HEK293T (cell line): Measurements from ENCODE around the gene RPS6KB1.
A peak's percentile ranks its signal among the peaks of the same experiment; 100 is the strongest.

ENCODE experiments used
- CTCF ChIA-PET: fragments of 350-600 bp; formaldehyde crosslinking; extraction: SDS; loops from one replicate; lab custom pipeline; 2021; ENCODE audit warnings: antibody characterized with exemption, inconsistent platforms; lab: Yijun Ruan, JAX
- POLR2A ChIA-PET: fragments of 350-600 bp; formaldehyde crosslinking; extraction: SDS; loops from one replicate; lab custom pipeline; 2020; ENCODE audit warnings: antibody characterized with exemption, inconsistent platforms; lab: Yijun Ruan, JAX
- DNase-seq: peaks from one replicate; pipeline ENCODE4 v3.0.0; 2012; ENCODE audit warnings: mixed read lengths; ENCODE audit errors: extremely low spot score
- ARNT ChIP-seq: fragments of 450-650 bp; IDR thresholded peaks from 2 replicates; pipeline ENCODE4 v1.6.1; 2017; ENCODE audit warnings: mild to moderate bottlenecking
- BHLHE40 ChIP-seq: fragments of 450-650 bp; IDR thresholded peaks from 2 replicates; pipeline ENCODE4 v1.6.1; 2016; ENCODE audit warnings: mild to moderate bottlenecking, moderate library complexity, borderline replicate concordance
- CTBP1 ChIP-seq: fragments of 450-650 bp; IDR thresholded peaks from 2 replicates; pipeline ENCODE4 v1.6.1; 2016; ENCODE audit warnings: borderline replicate concordance
- ELF4 ChIP-seq: fragments of 450-650 bp; IDR thresholded peaks from 2 replicates; pipeline ENCODE4 v1.6.1; 2017; ENCODE audit warnings: antibody characterized with exemption
- FOXA1 ChIP-seq: fragments of 450-650 bp; IDR thresholded peaks from 2 replicates; pipeline ENCODE4 v1.6.1; 2016; ENCODE audit warnings: mild to moderate bottlenecking
- FOXK2 ChIP-seq: fragments of 450-650 bp; IDR thresholded peaks from 2 replicates; pipeline ENCODE4 v1.6.1; 2016; ENCODE audit warnings: mild to moderate bottlenecking
- FOXM1 ChIP-seq: fragments of 450-650 bp; IDR thresholded peaks from 2 replicates; pipeline ENCODE4 v1.6.1; 2017; ENCODE audit warnings: mild to moderate bottlenecking, borderline replicate concordance
- HDGF ChIP-seq: fragments of 450-650 bp; IDR thresholded peaks from 2 replicates; pipeline ENCODE4 v1.6.1; 2017; ENCODE audit warnings: antibody characterized with exemption, borderline replicate concordance
- L3MBTL2 ChIP-seq: fragments of 450-650 bp; conservative IDR thresholded peaks from 2 replicates; pipeline ENCODE4 v1.6.1; 2016; ENCODE audit warnings: mild to moderate bottlenecking
- LEF1 ChIP-seq: fragments of 450-650 bp; IDR thresholded peaks from 2 replicates; pipeline ENCODE4 v1.6.1; 2017; ENCODE audit warnings: mild to moderate bottlenecking, borderline replicate concordance
- NFRKB ChIP-seq: fragments of 450-650 bp; IDR thresholded peaks from 2 replicates; pipeline ENCODE4 v1.6.1; 2016; ENCODE audit warnings: mild to moderate bottlenecking, moderate library complexity
- PKNOX1 ChIP-seq: fragments of 450-650 bp; IDR thresholded peaks from 2 replicates; pipeline ENCODE4 v1.6.1; 2016
- SP1 ChIP-seq: fragments of 450-650 bp; IDR thresholded peaks from 2 replicates; pipeline ENCODE4 v1.6.1; 2017
- SUZ12 ChIP-seq: fragments of 450-650 bp; IDR thresholded peaks from 2 replicates; pipeline ENCODE4 v1.6.1; 2016; ENCODE audit warnings: mild to moderate bottlenecking
- TARDBP ChIP-seq: fragments of 450-650 bp; IDR thresholded peaks from 2 replicates; pipeline ENCODE4 v1.6.1; 2016
- ZNF384 ChIP-seq: fragments of 450-650 bp; IDR thresholded peaks from 2 replicates; pipeline ENCODE4 v1.6.1; 2016

Gene RPS6KB1

DNA sequence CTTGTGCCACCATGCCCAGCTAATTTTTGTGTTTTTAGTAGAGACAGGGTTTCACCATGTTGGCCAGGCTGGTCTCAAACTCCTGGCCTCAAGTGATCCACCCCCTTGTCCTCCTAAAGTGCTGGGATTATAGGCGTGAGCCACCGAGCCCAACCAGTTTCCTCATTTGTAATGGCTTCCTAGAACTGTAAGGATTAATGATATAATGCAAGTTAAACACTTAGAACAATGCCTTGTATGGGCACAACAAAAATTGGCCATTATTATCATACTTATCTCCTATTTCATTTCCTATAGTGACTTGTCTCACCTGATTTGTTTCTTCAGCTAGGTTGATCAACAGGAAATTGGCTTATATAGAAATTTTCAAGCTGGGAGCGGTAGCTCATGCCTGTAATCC lies 14.3 kb upstream of the RPS6KB1 start:
- CTCF ChIA-PET, result no interaction called here
- DNase-seq, result no peak
- no peak for TF ChIP-seq SUZ12
- TF ChIP-seq BHLHE40, result no peak
- no peak for TF ChIP-seq FOXM1
- TF ChIP-seq HDGF, result no peak
- no peak for TF ChIP-seq SP1
- TF ChIP-seq CTBP1, result no peak
- TF ChIP-seq LEF1, result no peak
- no peak for TF ChIP-seq FOXK2
- TF ChIP-seq PKNOX1, result no peak
- POLR2A ChIA-PET, result no interaction called here

GRCh38 chr17:59884861-59885260 lies 8.1 kb upstream of the RPS6KB1 start:
- CTCF ChIA-PET, result no interaction called here

GRCh38 chr17:59888145-59888750 lies 4.7 kb upstream of the RPS6KB1 start:
- ChIA-PET CTCF (no interaction called here), POLR2A (no interaction called here)
- TF ChIP-seq LEF1 (no peak), FOXA1 (no peak), BHLHE40 (no peak), FOXK2 (no peak), ZNF384 (no peak), TARDBP (no peak), SP1 (no peak), FOXM1 (no peak), L3MBTL2 (no peak), ARNT (no peak), ELF4 (no peak), NFRKB (no peak), HDGF (no peak), PKNOX1 (no peak)
- DNase-seq, result no peak

More at GRCh38 chr17:59884861-59885260, 8.1 kb upstream of the RPS6KB1 start:
- POLR2A ChIA-PET, result no interaction called here
- no peak for TF ChIP-seq NFRKB
- TF ChIP-seq ELF4, result no peak
- no peak for TF ChIP-seq SUZ12
- TF ChIP-seq PKNOX1, result no peak
- TF ChIP-seq CTBP1, result no peak
- no peak for TF ChIP-seq FOXA1
- no peak for TF ChIP-seq BHLHE40
- TF ChIP-seq FOXK2, result no peak
- no peak for TF ChIP-seq SP1
- no peak for TF ChIP-seq FOXM1
- TF ChIP-seq TARDBP, result no peak
- no peak for TF ChIP-seq LEF1
- no peak for TF ChIP-seq L3MBTL2
- no peak for DNase-seq

- POLR2A ChIA-PET, result no interaction called here
- TF ChIP-seq TARDBP, result no peak
- no peak for TF ChIP-seq L3MBTL2
- no peak for TF ChIP-seq FOXA1
- TF ChIP-seq SP1, result no peak
- no peak for TF ChIP-seq BHLHE40
- TF ChIP-seq FOXK2, result no peak
- no peak for TF ChIP-seq NFRKB
- TF ChIP-seq CTBP1, result no peak
- TF ChIP-seq ELF4, result no peak
- no peak for TF ChIP-seq ZNF384
- no peak for TF ChIP-seq PKNOX1
- CTCF ChIA-PET, result no interaction called here
- no peak for DNase-seq
Observed at GRCh38 chr17:59890720-59891119, 2.2 kb upstream of the RPS6KB1 start.

GRCh38 chr17:59892251-59892923 lies 534 bp upstream of the RPS6KB1 start:
- DNase-seq, result peak; percentile 18
- TF ChIP-seq BHLHE40, result no peak
- no peak for TF ChIP-seq NFRKB
- peak; percentile 41 for TF ChIP-seq PKNOX1
- TF ChIP-seq LEF1, result no peak
- TF ChIP-seq FOXK2, result peak; percentile 90
- TF ChIP-seq L3MBTL2, result no peak; the same call in 1 of the 2 replicates
- TF ChIP-seq HDGF, result no peak
- POLR2A ChIA-PET, result interaction anchor here (0.6 to 1.4 kb wide), 4 partner anchors 10 to 107 kb away, joined by 3 read pairs; no protein-coding TSS in a partner anchor
- CTCF ChIA-PET, result interaction anchor here (0.7 to 1.0 kb wide), 2 partner anchors 181 to 563 kb away, joined by 4 to 7 read pairs; no protein-coding TSS in a partner anchor
